ENCODE data around the gene TDP1.

TDP1 gene

GRCh38 chr14:89933002-89933401, 22.7 kb upstream of the TDP1 start:
- TF ChIP-seq POLR2AphosphoS5 (IDR thresholded peaks at IDR 0.05; ENCODE audit: low read depth, low read length) (no peak), SIN3A (IDR thresholded peaks at IDR 0.05; ENCODE audit: borderline replicate concordance, insufficient read depth, low read length) (no peak), REST (IDR thresholded peaks at IDR 0.05; ENCODE audit: insufficient read depth in 1 of 2, low read depth in 2 of 2, low read length in 2 of 2) (no peak), TAF1 (IDR thresholded peaks at IDR 0.05; ENCODE audit: borderline replicate concordance, insufficient read depth, low read length) (no peak), FOXP2 (optimal IDR thresholded peaks at IDR 0.05; ENCODE audit: borderline replicate concordance, extremely low read depth, extremely low read length, insufficient read depth) (no peak)

- TF ChIP-seq FOXP2 (optimal IDR thresholded peaks at IDR 0.05; ENCODE audit: borderline replicate concordance, extremely low read depth, extremely low read length, insufficient read depth) (no peak), SIN3A (IDR thresholded peaks at IDR 0.05; ENCODE audit: borderline replicate concordance, insufficient read depth, low read length) (no peak)
These were observed 19.0 kb upstream of the TDP1 start for GRCh38 chr14:89936654-89937185.

GRCh38 chr14:89941830-89942377, 13.8 kb upstream of the TDP1 start:
- TF ChIP-seq POLR2AphosphoS5 (IDR thresholded peaks at IDR 0.05; ENCODE audit: low read depth, low read length) = no peak
- no peak for TF ChIP-seq SIN3A (IDR thresholded peaks at IDR 0.05; ENCODE audit: borderline replicate concordance, insufficient read depth, low read length)
- TF ChIP-seq FOXP2 (optimal IDR thresholded peaks at IDR 0.05; ENCODE audit: borderline replicate concordance, extremely low read depth, extremely low read length, insufficient read depth) = no peak
- no peak for TF ChIP-seq TAF1 (IDR thresholded peaks at IDR 0.05; ENCODE audit: borderline replicate concordance, insufficient read depth, low read length)
- TF ChIP-seq REST (IDR thresholded peaks at IDR 0.05; ENCODE audit: insufficient read depth in 1 of 2, low read depth in 2 of 2, low read length in 2 of 2) = no peak

- TF ChIP-seq REST (IDR thresholded peaks at IDR 0.05; ENCODE audit: insufficient read depth in 1 of 2, low read depth in 2 of 2, low read length in 2 of 2) (no peak), TAF1 (IDR thresholded peaks at IDR 0.05; ENCODE audit: borderline replicate concordance, insufficient read depth, low read length) (no peak), POLR2AphosphoS5 (IDR thresholded peaks at IDR 0.05; ENCODE audit: low read depth, low read length) (no peak), SIN3A (IDR thresholded peaks at IDR 0.05; ENCODE audit: borderline replicate concordance, insufficient read depth, low read length) (no peak), FOXP2 (optimal IDR thresholded peaks at IDR 0.05; ENCODE audit: borderline replicate concordance, extremely low read depth, extremely low read length, insufficient read depth) (no peak)
These were observed 8.4 kb upstream of the TDP1 start for GRCh38 chr14:89947344-89947743.

GRCh38 chr14:89952576-89952975, 3.2 kb upstream of the TDP1 start:
- TF ChIP-seq TAF1 (IDR thresholded peaks at IDR 0.05; ENCODE audit: borderline replicate concordance, insufficient read depth, low read length) (no peak), POLR2AphosphoS5 (IDR thresholded peaks at IDR 0.05; ENCODE audit: low read depth, low read length) (no peak), SIN3A (IDR thresholded peaks at IDR 0.05; ENCODE audit: borderline replicate concordance, insufficient read depth, low read length) (no peak), FOXP2 (optimal IDR thresholded peaks at IDR 0.05; ENCODE audit: borderline replicate concordance, extremely low read depth, extremely low read length, insufficient read depth) (no peak), REST (IDR thresholded peaks at IDR 0.05; ENCODE audit: insufficient read depth in 1 of 2, low read depth in 2 of 2, low read length in 2 of 2) (no peak)

Data from PFSK-1 (cell line).